ENCODE data around the gene RTN3. TPM values are rescaled to one million over a fixed set of nuclear protein-coding genes. Genes with fewer than 3 reads are reported as not detected.

The RTN3 gene
- total and polyA plus RNA-seq, 2 donors (not counting 1 experiment from before 2014, with no cell fraction given), result 10.1 to 24.9 TPM

- Histone ChIP-seq H3K9ac (ENCODE audit: low read length) (no peak overlapping the region), H3K4me2 (replicated peaks; ENCODE audit: low read depth, low read length, poor library complexity, severe bottlenecking) (no peak overlapping the region), H3K4me1 (ENCODE audit: control insufficient read depth in 2 of 2, insufficient read depth in 2 of 2, low read length in 2 of 2) (peaks cover 14 to 21% of the 10 kb centered on the region in 2 donors), H3K79me2 (ENCODE audit: control insufficient read depth, insufficient read depth, low read length) (peaks cover 12% of the 10 kb centered on the region), H4K20me1 (ENCODE audit: control insufficient read depth, insufficient read depth, low read length, poor library complexity, severe bottlenecking) (peaks cover 18% of the 10 kb centered on the region), H3K36me3 (replicated peaks in 1 of 2; ENCODE audit: control extremely low read depth in 1 of 2, control insufficient read depth in 1 of 2, extremely low read depth in 1 of 2, insufficient read depth in 2 of 2, low read length in 1 of 2) (peaks cover 0 to 2% of the 10 kb centered on the region in 2 experiments), H3K27me3 (replicated peaks in 1 of 4; ENCODE audit: control extremely low read depth in 1 of 4, control insufficient read depth in 3 of 4, insufficient read depth in 4 of 4, low read length in 3 of 4) (peaks cover 0 to 12% (median 2%) of the 10 kb centered on the region in 4 experiments), H3K4me3 (ENCODE audit: control extremely low read depth in 1 of 5, extremely low read depth in 1 of 5, insufficient read depth in 1 of 5, low read depth in 2 of 5, low read length in 4 of 5) (no peak overlapping the region), H2AFZ (ENCODE audit: insufficient read depth, low read depth, low read length, poor library complexity, severe bottlenecking) (no peak overlapping the region), H3K9me3 (ENCODE audit: control extremely low read depth in 1 of 3, control insufficient read depth in 2 of 3, insufficient read depth in 1 of 3, low read length in 2 of 3) (no peaks in the 10 kb centered on the region), H3K27ac (ENCODE audit: low read length in 2 of 2) (no peak overlapping the region)
- intact Hi-C loops (cut with micrococcal nuclease), result no loop called here
- TF ChIP-seq CTCF (IDR thresholded peaks at IDR 0.05) (no peak), EZH2 (IDR thresholded peaks at IDR 0.05; ENCODE audit: borderline replicate concordance, insufficient read depth, low read depth, low read length, poor library complexity, severe bottlenecking) (no peak)
- WGBS (ENCODE audit: insufficient coverage), result 97% methylated on average over 14 of the region's 18 CpGs
- ATAC-seq (ENCODE audit: low read depth), result no peak
- CTCF ChIA-PET, result interaction anchor here (1.2 kb wide), 1 partner anchor 72 kb away, joined by 4 read pairs; no protein-coding TSS in a partner anchor
- no peaks in the 10 kb centered on the region for H3K9me3 Mint-ChIP-seq (ENCODE audit: insufficient read depth)
- peaks cover 13% of the 10 kb centered on the region for H3K4me1 Mint-ChIP-seq
- H3K4me3 Mint-ChIP-seq, result no peak overlapping the region
- H3K27me3 Mint-ChIP-seq, result no peaks in the 10 kb centered on the region
- POLR2A ChIA-PET, result no interaction called here
- H3K27ac Mint-ChIP-seq, result no peak overlapping the region
- DNase-seq, result no peak
Observed at GRCh38 chr11:63765688-63766241, 84.5 kb downstream of the RTN3 start.

- Histone ChIP-seq H3K79me2 (ENCODE audit: control insufficient read depth, insufficient read depth, low read length) (peaks cover 12% of the 10 kb centered on the region), H3K9me3 (ENCODE audit: control extremely low read depth in 1 of 3, control insufficient read depth in 2 of 3, insufficient read depth in 1 of 3, low read length in 2 of 3) (no peaks in the 10 kb centered on the region), H3K9ac (ENCODE audit: low read length) (peak overlapping the region; percentile 84), H3K36me3 (replicated peaks in 1 of 2; ENCODE audit: control extremely low read depth in 1 of 2, control insufficient read depth in 1 of 2, extremely low read depth in 1 of 2, insufficient read depth in 2 of 2, low read length in 1 of 2) (peaks cover 0 to 2% of the 10 kb centered on the region in 2 experiments), H3K4me2 (replicated peaks; ENCODE audit: low read depth, low read length, poor library complexity, severe bottlenecking) (peak overlapping the region; percentile 98), H3K27me3 (replicated peaks in 1 of 4; ENCODE audit: control extremely low read depth in 1 of 4, control insufficient read depth in 3 of 4, insufficient read depth in 4 of 4, low read length in 3 of 4) (peaks cover 0 to 17% (median 2%) of the 10 kb centered on the region in 4 experiments), H3K27ac (ENCODE audit: low read length in 2 of 2) (no peak overlapping the region), H4K20me1 (ENCODE audit: control insufficient read depth, insufficient read depth, low read length, poor library complexity, severe bottlenecking) (peaks cover 18% of the 10 kb centered on the region), H3K4me1 (ENCODE audit: control insufficient read depth in 2 of 2, insufficient read depth in 2 of 2, low read length in 2 of 2) (peaks cover 14 to 21% of the 10 kb centered on the region in 2 donors), H2AFZ (ENCODE audit: insufficient read depth, low read depth, low read length, poor library complexity, severe bottlenecking) (peak overlapping the region; percentile 91), H3K4me3 (ENCODE audit: control extremely low read depth in 1 of 5, extremely low read depth in 1 of 5, insufficient read depth in 1 of 5, low read depth in 2 of 5, low read length in 4 of 5) (no peak overlapping the region)
- Mint-ChIP-seq H3K27ac (no peak overlapping the region), H3K4me1 (peaks cover 13% of the 10 kb centered on the region), H3K4me3 (peak overlapping the region; percentile 89), H3K9me3 (ENCODE audit: insufficient read depth) (no peaks in the 10 kb centered on the region), H3K27me3 (peaks cover 4% of the 10 kb centered on the region)
- 92% methylated on average over 7 of the region's 7 CpGs for WGBS (ENCODE audit: insufficient coverage)
- intact Hi-C loops (cut with micrococcal nuclease), result no loop called here
- ATAC-seq (ENCODE audit: low read depth) (no peak), DNase-seq (peak; percentile 8)
- POLR2A ChIA-PET, result interaction anchor here (0.5 kb wide), 1 partner anchor 42 kb away, joined by 3 read pairs; no protein-coding TSS in a partner anchor
- CTCF ChIA-PET, result interaction anchor here (1.0 to 3.5 kb wide), 7 partner anchors 26 to 381 kb away, joined by 3 to 29 read pairs (median 4); no protein-coding TSS in a partner anchor
- TF ChIP-seq EZH2 (IDR thresholded peaks at IDR 0.05; ENCODE audit: borderline replicate concordance, insufficient read depth, low read depth, low read length, poor library complexity, severe bottlenecking), result no peak
- no peak for TF ChIP-seq CTCF (IDR thresholded peaks at IDR 0.05)
Observed at GRCh38 chr11:63766531-63767235, 85.4 kb downstream of the RTN3 start.

All from B cell (primary cell).